IMR-90 (cell line): ENCODE results near the gene FAM193B. TPM values are rescaled to one million over a fixed set of nuclear protein-coding genes. Genes with fewer than 3 reads are reported as not detected.

Experiments
- ATAC-seq: fragments of 200-7000 bp; cut with Tn5 transposase; 2 replicates; pipeline ENCODE4 v1.9.1; 2020; ENCODE audit warnings: low read depth, mild to moderate bottlenecking, moderate library complexity
- BruUV-seq: library from RNA; stranded (reverse); fragments of 400-500 nt; replicated peaks from 2 replicates; lab custom pipeline; 2021; lab: Mats Ljungman, UMichigan
- CTCF ChIA-PET: fragments of 300-600 bp; formaldehyde crosslinking; extraction: SDS; loops from one replicate; lab custom pipeline; 2021; ENCODE audit warnings: antibody characterized with exemption; lab: Yijun Ruan, JAX
- POLR2A ChIA-PET: fragments of 300-600 bp; sonication (Branson Sonifier 250); formaldehyde crosslinking; loops from one replicate; lab custom pipeline; 2022; ENCODE audit warnings: antibody characterized with exemption; ENCODE audit not compliant: unreplicated experiment; lab: Charles Lee
- DNase-seq: peaks from one replicate; pipeline ENCODE4 v3.0.0; 2013
- H2AFZ ChIP-seq: replicated peaks from 2 replicates; pipeline ENCODE3; 2013; ENCODE audit warnings: low read length, mild to moderate bottlenecking; ENCODE audit not compliant: poor library complexity
- H2AK5ac ChIP-seq: 2 replicates; pipeline ENCODE4 v1.6.1; 2013; ENCODE audit warnings: low read depth, low read length, inconsistent platforms
- H2AK9ac ChIP-seq: replicated peaks from 2 replicates; pipeline ENCODE3; 2013; ENCODE audit warnings: mild to moderate bottlenecking, low read depth, low read length, moderate library complexity; ENCODE audit not compliant: poor library complexity
- H2BK120ac ChIP-seq: 2 replicates; pipeline ENCODE4 v1.6.1; 2013; ENCODE audit warnings: low read depth, low read length, inconsistent platforms
- H2BK15ac ChIP-seq: 3 replicates; pipeline ENCODE4 v1.6.1; 2013; ENCODE audit warnings: low read depth, low read length, inconsistent platforms
- H2BK20ac ChIP-seq: 2 replicates; pipeline ENCODE4 v1.6.1; 2013; ENCODE audit warnings: low read depth, mild to moderate bottlenecking, inconsistent platforms, low read length, moderate library complexity
- H2BK5ac ChIP-seq: 2 replicates; pipeline ENCODE4 v1.6.1; 2013; ENCODE audit warnings: mild to moderate bottlenecking, low read depth, low read length, inconsistent platforms; ENCODE audit not compliant: poor library complexity, severe bottlenecking
- H3K14ac ChIP-seq: replicated peaks from 2 replicates; pipeline ENCODE4 v1.6.1; 2013; ENCODE audit warnings: low read depth, low read length, inconsistent platforms
- H3K18ac ChIP-seq: 2 replicates; pipeline ENCODE4 v1.6.1; 2013; ENCODE audit warnings: low read depth, low read length, control low read depth
- H3K23ac ChIP-seq: 2 replicates; pipeline ENCODE4 v1.6.1; 2013; ENCODE audit warnings: low read depth, low read length, inconsistent platforms
- H3K27ac ChIP-seq: 2 replicates; pipeline ENCODE4 v1.5.1; 2013; ENCODE audit warnings: mild to moderate bottlenecking, control low read depth, low read length; ENCODE audit not compliant: insufficient read depth
- H3K27me3 ChIP-seq: 2 replicates; pipeline ENCODE4 v1.6.1; 2013; ENCODE audit warnings: low read length; ENCODE audit not compliant: control insufficient read depth, insufficient read depth
- H3K36me3 ChIP-seq: 2 replicates; pipeline ENCODE4 v1.6.1; 2013; ENCODE audit warnings: low read length, mixed read lengths; ENCODE audit not compliant: control insufficient read depth, insufficient read depth
- H3K4ac ChIP-seq: 2 replicates; pipeline ENCODE4 v1.6.1; 2013; ENCODE audit warnings: low read depth, low read length, inconsistent platforms
- H3K4me1 ChIP-seq: 2 replicates; pipeline ENCODE4 v1.6.1; 2013; ENCODE audit warnings: low read length, mixed read lengths; ENCODE audit not compliant: control insufficient read depth, insufficient read depth
- H3K4me2 ChIP-seq: 2 replicates; pipeline ENCODE4 v1.6.1; 2013; ENCODE audit warnings: low read depth, mild to moderate bottlenecking, control low read depth, low read length, moderate library complexity
- H3K4me3 ChIP-seq: 2 replicates; pipeline ENCODE4 v1.5.1; 2013; ENCODE audit warnings: low read depth, mild to moderate bottlenecking, control low read depth, low read length, moderate library complexity; ENCODE audit not compliant: insufficient read depth
- H3K56ac ChIP-seq: 2 replicates; pipeline ENCODE4 v1.6.1; 2013; ENCODE audit warnings: low read length, inconsistent platforms; ENCODE audit not compliant: insufficient read depth; ENCODE audit errors: extremely low read depth
- H3K79me1 ChIP-seq, 2 experiments: 2 replicates each; pipeline ENCODE4 v1.6.1; 2013; ENCODE audit warnings: low read length in 2 of 2, inconsistent platforms in 1 of 2, low read depth in 1 of 2
- H3K9ac ChIP-seq: 2 replicates; pipeline ENCODE4 v1.6.1; 2013; ENCODE audit warnings: low read depth, low read length, control low read depth
- H3K9me1 ChIP-seq: 2 replicates; pipeline ENCODE4 v1.6.1; 2013; ENCODE audit warnings: low read length, inconsistent platforms; ENCODE audit not compliant: insufficient read depth
- H3K9me3 ChIP-seq: 2 replicates; pipeline ENCODE4 v1.6.1; 2013; ENCODE audit warnings: low read length; ENCODE audit not compliant: control insufficient read depth, insufficient read depth
- H4K20me1 ChIP-seq: 2 replicates; pipeline ENCODE4 v1.6.1; 2013; ENCODE audit warnings: low read length, inconsistent platforms; ENCODE audit not compliant: insufficient read depth
- H4K5ac ChIP-seq: 2 replicates; pipeline ENCODE4 v1.6.1; 2013; ENCODE audit warnings: mild to moderate bottlenecking, low read depth, low read length, control low read depth
- H4K8ac ChIP-seq, 2 experiments: 2 replicates each; pipeline ENCODE4 v1.6.1; 2013; ENCODE audit warnings: low read depth in 2 of 2, low read length in 2 of 2, control low read depth in 1 of 2, inconsistent platforms in 1 of 2
- H4K91ac ChIP-seq: 2 replicates; pipeline ENCODE4 v1.6.1; 2013; ENCODE audit warnings: low read depth, low read length, inconsistent platforms; ENCODE audit not compliant: insufficient read depth
- BHLHE40 ChIP-seq: fragments of 150-350 bp; IDR thresholded peaks from 2 replicates; pipeline ENCODE4 v1.6.1; 2016; ENCODE audit warnings: mild to moderate bottlenecking, low read depth, low read length
- CEBPB ChIP-seq: IDR thresholded peaks from 2 replicates; pipeline ENCODE4 v1.6.1; 2012; ENCODE audit warnings: low read depth, low read length, improper control_type of control experiment
- CHD1 ChIP-seq: IDR thresholded peaks from 2 replicates; pipeline ENCODE4 v1.6.1; 2012; ENCODE audit warnings: low read depth, low read length, improper control_type of control experiment
- FOS ChIP-seq: fragments of 150-350 bp; IDR thresholded peaks from 2 replicates; pipeline ENCODE4 v1.6.1; 2016; ENCODE audit warnings: low read depth, low read length
- MAFK ChIP-seq: IDR thresholded peaks from 2 replicates; pipeline ENCODE4 v1.6.1; 2012; ENCODE audit warnings: low read depth, low read length, improper control_type of control experiment
- MAZ ChIP-seq: IDR thresholded peaks from 2 replicates; pipeline ENCODE4 v1.6.1; 2012; ENCODE audit warnings: low read depth, mild to moderate bottlenecking, low read length, improper control_type of control experiment, moderate library complexity, borderline replicate concordance
- MXI1 ChIP-seq: IDR thresholded peaks from 2 replicates; pipeline ENCODE4 v1.6.1; 2012; ENCODE audit warnings: low read depth, mild to moderate bottlenecking, low read length, moderate library complexity, borderline replicate concordance
- NFE2L2 ChIP-seq: fragments of 150-350 bp; IDR thresholded peaks from 2 replicates; pipeline ENCODE4 v1.6.1; 2016; ENCODE audit warnings: low read depth, mild to moderate bottlenecking, low read length
- POLR2A ChIP-seq: IDR thresholded peaks from 2 replicates; pipeline ENCODE4 v1.6.1; 2012; ENCODE audit warnings: mild to moderate bottlenecking, low read depth, low read length
- RAD21 ChIP-seq: IDR thresholded peaks from 2 replicates; pipeline ENCODE4 v1.6.1; 2012; ENCODE audit warnings: low read length, improper control_type of control experiment
- RCOR1 ChIP-seq: IDR thresholded peaks from 2 replicates; pipeline ENCODE4 v1.6.1; 2012; ENCODE audit warnings: mild to moderate bottlenecking, low read length, improper control_type of control experiment; ENCODE audit not compliant: insufficient replicate concordance
- RFX5 ChIP-seq: IDR thresholded peaks from 2 replicates; pipeline ENCODE4 v1.8.0; 2012; ENCODE audit warnings: low read depth, mild to moderate bottlenecking, low read length, moderate library complexity
- SMC3 ChIP-seq: fragments of 150-350 bp; IDR thresholded peaks from 2 replicates; pipeline ENCODE4 v1.6.1; 2016; ENCODE audit warnings: low read depth, mild to moderate bottlenecking, antibody characterized with exemption, low read length, moderate library complexity
- WGBS, 2 experiments: methylation state at CpG; one replicate each; pipeline versions ENCODE4 v1.1.5 to v1.1.7; 2013; ENCODE audit warnings: missing lambda C conversion rate in 2 of 2; ENCODE audit not compliant: insufficient read length in 1 of 2; ENCODE audit errors: extremely low coverage in 2 of 2; 5-methylcytosine and 5-hydroxymethylcytosine counted together
- dilution Hi-C: fragments of 300-500 bp; cut with HindIII; formaldehyde crosslinking; loops from one replicate; pipeline ENCODE4 v1.14.3; 2018; ENCODE audit warnings: low sequenced_read_pairs; ENCODE audit not compliant: unreplicated experiment
- in situ Hi-C: fragments of 300-500 bp; cut with MboI; formaldehyde crosslinking; loops from 3 replicates; pipeline ENCODE4 v1.14.3; 2019; ENCODE audit warnings: low sequenced_read_pairs, inconsistent platforms, mixed read lengths
- intact Hi-C: fragments of 100-400 bp; cut with micrococcal nuclease; formaldehyde crosslinking; loops from 2 replicates; pipeline ENCODE4 v1.10.0; 2022
- polyA plus RNA-seq, 3 experiments: library from polyadenylated mRNA; depleted of rRNA; stranded (reverse); fragments of >200 nt; gene quantifications; 2 replicates each; pipeline ENCODE4 v1.2.3, GENCODE V29; 2012; ENCODE audit warnings: low replicate concordance in 1 of 3
- total RNA-seq: library from RNA; depleted of rRNA; stranded (reverse); fragments of >200 nt; gene quantifications from 2 replicates; pipeline ENCODE4 v1.2.3, GENCODE V29; 2012
- TF ChIP-seq, protein P1 (sequence below): fragments of 150-350 bp; IDR thresholded peaks from 2 replicates; pipeline ENCODE4 v1.6.1; 2016; ENCODE audit warnings: low read depth, mild to moderate bottlenecking, low read length, moderate library complexity, borderline replicate concordance
- TF ChIP-seq, protein P2 (sequence below): fragments of 150-350 bp; IDR thresholded peaks from 2 replicates; pipeline ENCODE4 v1.6.1; 2017; ENCODE audit warnings: mild to moderate bottlenecking, antibody characterized with exemption, low read length, low read depth
- TF ChIP-seq, protein P3 (sequence below): conservative IDR thresholded peaks from 2 replicates; pipeline ENCODE4 v1.5.1; 2012; ENCODE audit warnings: mild to moderate bottlenecking, low read depth, low read length, improper control_type of control experiment

The FAM193B gene
- total and polyA plus RNA-seq, 2 of the 4 experiments (the other 2 are of a cell fraction): 9.5 to 52.2 TPM

DNA sequence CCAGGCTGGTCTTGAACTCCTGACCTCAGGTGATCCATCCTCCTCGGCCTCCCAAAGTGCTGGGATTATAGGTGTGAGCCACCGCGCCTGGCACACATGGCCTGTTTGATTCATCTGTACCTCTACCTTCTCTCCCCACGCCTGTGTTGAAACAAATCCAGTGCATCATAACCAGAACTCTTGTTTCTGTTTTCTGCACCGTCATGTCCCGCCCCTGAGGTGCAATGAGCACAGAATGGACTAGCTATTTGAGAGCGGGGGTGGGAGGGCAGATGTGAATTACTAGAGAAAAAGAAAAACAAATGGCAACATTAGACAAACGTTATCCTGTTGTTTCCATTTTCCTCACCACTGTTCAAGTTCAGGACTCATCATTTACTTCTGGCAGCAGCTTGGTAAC lies 10.7 kb upstream of the FAM193B start:
- no peak overlapping the region for H3K4me3 ChIP-seq
- ATAC-seq: no peak
- no peak overlapping the region for H3K4me2 ChIP-seq
- H4K91ac ChIP-seq: no peak overlapping the region
- H3K9me3 ChIP-seq: no peaks in the 10 kb centered on the region
- no peak overlapping the region for H2AK5ac ChIP-seq
- H3K9ac ChIP-seq: no peak overlapping the region
- H3K56ac ChIP-seq: no peak overlapping the region
- no peak overlapping the region for H2AK9ac ChIP-seq
- H3K36me3 ChIP-seq: no peaks in the 10 kb centered on the region
- intact Hi-C loops: no loop called here
- H3K27me3 ChIP-seq: peaks cover 17% of the 10 kb centered on the region
- H3K4ac ChIP-seq: no peak overlapping the region
- TF ChIP-seq MXI1 (no peak), NFE2L2 (no peak), FOS (no peak), RCOR1 (no peak), RFX5 (no peak), SMC3 (no peak), POLR2A (no peak), BHLHE40 (no peak), MAZ (no peak), CHD1 (no peak), CEBPB (no peak), RAD21 (no peak), MAFK (no peak)
- TF ChIP-seq, protein P1, sequence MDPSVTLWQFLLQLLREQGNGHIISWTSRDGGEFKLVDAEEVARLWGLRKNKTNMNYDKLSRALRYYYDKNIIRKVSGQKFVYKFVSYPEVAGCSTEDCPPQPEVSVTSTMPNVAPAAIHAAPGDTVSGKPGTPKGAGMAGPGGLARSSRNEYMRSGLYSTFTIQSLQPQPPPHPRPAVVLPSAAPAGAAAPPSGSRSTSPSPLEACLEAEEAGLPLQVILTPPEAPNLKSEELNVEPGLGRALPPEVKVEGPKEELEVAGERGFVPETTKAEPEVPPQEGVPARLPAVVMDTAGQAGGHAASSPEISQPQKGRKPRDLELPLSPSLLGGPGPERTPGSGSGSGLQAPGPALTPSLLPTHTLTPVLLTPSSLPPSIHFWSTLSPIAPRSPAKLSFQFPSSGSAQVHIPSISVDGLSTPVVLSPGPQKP: no peak
- TF ChIP-seq, protein P2, sequence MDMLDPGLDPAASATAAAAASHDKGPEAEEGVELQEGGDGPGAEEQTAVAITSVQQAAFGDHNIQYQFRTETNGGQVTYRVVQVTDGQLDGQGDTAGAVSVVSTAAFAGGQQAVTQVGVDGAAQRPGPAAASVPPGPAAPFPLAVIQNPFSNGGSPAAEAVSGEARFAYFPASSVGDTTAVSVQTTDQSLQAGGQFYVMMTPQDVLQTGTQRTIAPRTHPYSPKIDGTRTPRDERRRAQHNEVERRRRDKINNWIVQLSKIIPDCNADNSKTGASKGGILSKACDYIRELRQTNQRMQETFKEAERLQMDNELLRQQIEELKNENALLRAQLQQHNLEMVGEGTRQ: no peak
- TF ChIP-seq, protein P3, sequence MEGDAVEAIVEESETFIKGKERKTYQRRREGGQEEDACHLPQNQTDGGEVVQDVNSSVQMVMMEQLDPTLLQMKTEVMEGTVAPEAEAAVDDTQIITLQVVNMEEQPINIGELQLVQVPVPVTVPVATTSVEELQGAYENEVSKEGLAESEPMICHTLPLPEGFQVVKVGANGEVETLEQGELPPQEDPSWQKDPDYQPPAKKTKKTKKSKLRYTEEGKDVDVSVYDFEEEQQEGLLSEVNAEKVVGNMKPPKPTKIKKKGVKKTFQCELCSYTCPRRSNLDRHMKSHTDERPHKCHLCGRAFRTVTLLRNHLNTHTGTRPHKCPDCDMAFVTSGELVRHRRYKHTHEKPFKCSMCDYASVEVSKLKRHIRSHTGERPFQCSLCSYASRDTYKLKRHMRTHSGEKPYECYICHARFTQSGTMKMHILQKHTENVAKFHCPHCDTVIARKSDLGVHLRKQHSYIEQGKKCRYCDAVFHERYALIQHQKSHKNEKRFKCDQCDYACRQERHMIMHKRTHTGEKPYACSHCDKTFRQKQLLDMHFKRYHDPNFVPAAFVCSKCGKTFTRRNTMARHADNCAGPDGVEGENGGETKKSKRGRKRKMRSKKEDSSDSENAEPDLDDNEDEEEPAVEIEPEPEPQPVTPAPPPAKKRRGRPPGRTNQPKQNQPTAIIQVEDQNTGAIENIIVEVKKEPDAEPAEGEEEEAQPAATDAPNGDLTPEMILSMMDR: no peak
- ChIA-PET POLR2A (no interaction called here), CTCF (no interaction called here)
- no peak overlapping the region for H2BK120ac ChIP-seq
- H3K14ac ChIP-seq: no peak overlapping the region
- in situ Hi-C loops: no loop called here
- dilution Hi-C loops: no loop called here
- no peaks in the 10 kb centered on the region for H3K79me1 ChIP-seq
- no peak overlapping the region for H3K27ac ChIP-seq
- H2BK15ac ChIP-seq: no peak overlapping the region
- no peak overlapping the region for H2AFZ ChIP-seq
- no TSS peak for BruUV-seq
- no peak overlapping the region for H4K8ac ChIP-seq
- H2BK20ac ChIP-seq: no peak overlapping the region
- H2BK5ac ChIP-seq: no peak overlapping the region
- no peak overlapping the region for H3K23ac ChIP-seq
- H3K9me1 ChIP-seq: no peaks in the 10 kb centered on the region
- no peak overlapping the region for H4K5ac ChIP-seq
- DNase-seq: no peak
- H3K4me1 ChIP-seq: no peaks in the 10 kb centered on the region
- H3K18ac ChIP-seq: no peak overlapping the region
- H4K20me1 ChIP-seq: no peaks in the 10 kb centered on the region
- WGBS, 2 experiments: no CpG with 5 or more reads among the region's 8 CpGs
